HG02884 (cell line): Measurements from ENCODE around the gene DNMT1.
A peak's percentile ranks its signal among the peaks of the same experiment; 100 is the strongest.
"Not testable (repeated sequence)": the region's sequence is repeated elsewhere in the genome, so short reads cannot be mapped to it uniquely, and the experiment has no call there.

Experiments
- ATAC-seq: cut with Tn5 transposase; IDR thresholded peaks from one replicate; pipeline ENCODE4 v1.9.1; 2021; ENCODE audit warnings: mild to moderate bottlenecking, moderate library complexity; ENCODE audit not compliant: unreplicated experiment

Gene DNMT1

DNA sequence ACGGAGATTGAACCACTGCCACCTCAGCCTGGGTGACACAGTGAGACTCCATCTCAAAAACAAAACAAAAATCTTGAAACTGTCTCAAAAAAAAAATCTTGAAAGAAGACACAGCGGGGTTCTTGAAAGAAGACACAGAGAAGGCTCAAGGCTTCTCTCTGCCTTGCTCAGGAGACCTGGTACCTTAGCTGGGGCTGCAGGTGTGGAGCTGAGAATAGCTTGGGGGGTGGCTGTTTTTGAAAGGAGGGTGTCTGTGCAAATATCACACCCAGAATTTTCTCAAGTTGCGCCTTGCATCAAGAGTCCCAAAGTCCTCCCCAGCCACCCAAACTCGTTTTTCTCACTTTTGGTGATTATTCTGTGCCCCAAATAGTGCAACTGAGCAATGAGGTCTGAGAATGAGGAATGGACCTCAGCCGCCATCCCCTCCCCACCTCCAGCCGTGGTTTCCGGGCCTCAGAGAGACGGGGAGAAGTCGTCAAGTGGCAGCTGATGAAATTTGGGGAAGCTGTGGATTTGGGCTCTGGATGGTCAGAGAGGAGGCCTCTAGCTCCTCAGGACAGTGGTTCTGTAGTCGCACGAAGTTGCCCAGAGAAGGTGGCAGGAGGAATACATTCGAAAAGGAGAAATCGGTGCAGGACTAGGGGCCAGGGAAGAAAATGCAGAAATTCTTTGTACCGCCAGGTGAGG is 27.6 kb upstream of the DNMT1 start:
- ATAC-seq, result no peak

- ATAC-seq, result no peak
Measured at GRCh38 chr19:10220695-10221094, 25.9 kb upstream of the DNMT1 start.

- ATAC-seq, result no peak
Measured at GRCh38 chr19:10219678-10220077, 24.9 kb upstream of the DNMT1 start.

DNA sequence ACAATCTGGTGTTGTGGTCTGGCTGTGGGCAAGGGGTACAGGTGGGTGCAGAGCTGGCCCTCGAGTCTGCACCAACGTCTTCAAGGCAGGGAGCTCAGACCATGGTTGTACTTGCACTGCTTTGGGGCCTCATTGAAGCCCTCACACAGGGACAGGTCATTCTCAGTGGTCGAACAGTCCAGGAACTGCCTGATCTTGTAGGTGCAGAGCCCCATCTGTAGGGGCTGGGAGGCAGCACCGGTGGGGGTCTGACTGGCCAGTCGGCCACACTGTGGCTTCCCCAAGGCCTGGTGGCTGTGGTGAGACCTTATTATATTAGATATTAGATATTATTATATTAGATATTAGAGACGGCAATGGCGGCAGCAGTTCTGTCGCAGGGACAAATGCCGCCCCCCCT is 22.3 kb upstream of the DNMT1 start:
- ATAC-seq, result no peak

DNA sequence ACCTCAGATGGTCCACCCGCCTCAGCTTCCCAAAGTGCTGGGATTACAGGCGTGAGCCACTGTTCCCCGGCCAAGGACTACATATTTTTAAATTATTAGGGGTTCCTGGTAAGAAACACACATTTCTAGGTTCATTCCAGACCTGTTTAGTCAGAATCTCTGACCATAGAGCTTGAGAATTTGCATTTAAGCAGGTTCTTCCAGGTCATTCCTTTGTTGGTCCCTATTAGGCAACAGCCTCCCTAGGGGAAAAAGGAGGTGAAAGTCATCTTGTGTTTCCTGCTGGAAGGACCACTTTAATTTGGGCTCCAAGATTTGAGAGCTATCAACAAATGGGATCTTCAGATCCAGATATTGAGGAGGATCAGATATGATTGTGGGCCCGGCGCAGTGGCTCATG is 20.0 kb upstream of the DNMT1 start:
- ATAC-seq, result no peak

- ATAC-seq, result no peak
Measured at GRCh38 chr19:10211691-10212090, 16.9 kb upstream of the DNMT1 start.

DNA sequence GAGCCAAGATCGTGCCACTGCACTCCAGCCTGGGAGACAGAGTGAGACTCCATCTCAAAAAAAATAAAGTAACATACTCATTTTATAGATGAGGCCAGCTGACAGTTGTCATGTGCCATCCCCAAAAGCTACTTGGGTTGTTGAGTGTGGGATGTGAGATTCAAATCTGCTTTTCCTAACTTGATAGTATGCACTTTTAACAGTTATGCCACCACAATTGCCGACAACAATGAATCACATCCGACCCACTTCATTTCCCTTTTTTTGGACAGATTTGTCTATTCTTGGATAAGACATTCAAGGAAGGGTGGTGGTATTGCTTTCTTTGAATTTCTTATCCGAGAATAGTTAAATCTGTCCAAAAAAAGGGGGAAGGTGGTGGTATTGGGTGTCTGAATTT is 16.3 kb upstream of the DNMT1 start:
- no peak for ATAC-seq

GRCh38 chr19:10209315-10209714 is 14.6 kb upstream of the DNMT1 start:
- ATAC-seq, result no peak

GRCh38 chr19:10207026-10207425 is 12.3 kb upstream of the DNMT1 start:
- ATAC-seq, result no peak

DNA sequence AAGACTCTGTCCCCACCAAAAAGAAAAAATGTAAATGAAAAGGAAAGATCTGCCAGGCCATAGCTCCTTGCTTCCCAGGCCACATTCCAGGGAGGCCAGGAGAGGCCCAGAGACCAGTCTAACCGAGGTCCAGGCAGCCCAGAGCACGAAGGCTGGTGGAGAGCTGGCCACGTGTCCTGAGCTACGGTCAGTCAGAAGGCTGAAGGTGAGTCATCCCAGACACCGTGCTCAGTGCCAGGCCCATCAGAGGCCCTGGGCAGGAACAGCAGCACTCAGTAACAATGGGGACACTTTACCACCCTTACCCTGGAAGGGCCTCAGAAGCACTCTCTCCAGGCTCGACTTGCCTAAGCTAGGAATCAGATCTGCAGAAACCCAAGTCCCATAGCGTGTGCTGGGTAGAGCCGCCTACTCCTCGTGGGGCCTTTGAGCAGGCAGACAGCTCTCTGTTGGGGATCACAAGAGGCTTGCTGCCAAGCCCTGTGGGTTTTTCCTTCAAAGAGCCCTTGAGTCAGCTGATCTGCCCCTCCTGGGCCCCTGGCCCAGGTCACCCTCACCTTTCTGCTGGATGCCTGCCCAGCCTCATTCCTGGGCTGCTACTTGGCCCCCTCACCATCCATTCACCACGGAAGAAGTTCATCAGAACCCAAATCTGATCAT is 11.6 kb upstream of the DNMT1 start:
- no peak for ATAC-seq

DNA sequence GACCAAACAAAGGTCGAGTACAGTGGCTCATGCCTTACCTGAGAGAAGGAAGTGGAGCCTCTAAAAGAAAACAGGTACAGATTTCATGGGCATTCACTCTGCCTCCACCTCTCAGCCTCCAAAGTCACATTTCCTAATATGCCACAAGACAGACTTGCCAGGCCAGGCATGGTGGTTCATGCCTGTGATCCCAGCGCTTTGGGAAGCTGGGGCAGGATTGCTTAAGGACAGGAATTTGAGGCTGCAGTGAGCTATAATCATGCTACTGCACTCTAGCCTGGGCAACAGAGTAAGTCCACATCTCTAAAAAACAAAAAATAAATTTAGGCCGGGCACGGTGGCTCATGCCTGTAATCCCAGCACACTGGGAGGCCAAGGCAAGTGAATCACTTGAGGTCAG is 10.9 kb upstream of the DNMT1 start:
- ATAC-seq, result no peak

DNA sequence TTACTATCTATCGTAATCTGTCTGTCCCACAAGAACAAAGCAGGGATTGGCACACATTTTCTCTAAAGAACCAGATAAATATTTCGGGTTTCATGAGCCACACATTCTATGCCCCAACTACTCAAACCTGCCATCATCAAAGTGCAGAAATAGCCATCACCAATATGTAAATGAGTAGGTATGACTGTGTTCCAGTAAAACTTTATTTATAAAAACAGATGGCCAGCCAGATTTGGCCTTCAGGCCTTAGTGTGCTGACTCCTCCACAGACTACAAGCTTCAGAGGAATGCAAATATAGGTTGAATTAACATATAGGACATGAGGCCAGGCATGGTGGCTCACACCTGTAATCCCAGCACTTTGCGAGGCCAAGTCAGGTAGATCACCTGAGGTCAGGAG is 8.9 kb upstream of the DNMT1 start:
- ATAC-seq, result no peak

DNA sequence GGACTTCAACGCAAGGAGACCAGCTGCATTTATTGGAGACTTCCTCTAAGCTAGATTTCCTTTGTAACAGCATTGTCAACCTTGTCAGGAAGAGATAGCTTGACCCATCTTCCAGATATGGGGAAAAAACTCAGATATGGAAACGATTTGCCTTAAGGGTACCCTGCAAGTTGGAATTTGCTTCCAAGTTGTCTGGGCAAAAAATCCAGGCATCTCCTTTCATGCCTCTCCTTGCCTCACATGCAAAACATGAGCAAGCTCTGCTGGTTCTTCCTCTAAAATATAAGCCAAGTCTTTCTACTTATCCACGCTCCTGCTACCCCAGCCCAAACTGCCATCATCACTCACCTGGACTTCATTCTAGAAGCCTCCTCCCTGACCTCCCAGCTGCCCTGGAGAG is 6.4 kb upstream of the DNMT1 start:
- no peak for ATAC-seq

DNA sequence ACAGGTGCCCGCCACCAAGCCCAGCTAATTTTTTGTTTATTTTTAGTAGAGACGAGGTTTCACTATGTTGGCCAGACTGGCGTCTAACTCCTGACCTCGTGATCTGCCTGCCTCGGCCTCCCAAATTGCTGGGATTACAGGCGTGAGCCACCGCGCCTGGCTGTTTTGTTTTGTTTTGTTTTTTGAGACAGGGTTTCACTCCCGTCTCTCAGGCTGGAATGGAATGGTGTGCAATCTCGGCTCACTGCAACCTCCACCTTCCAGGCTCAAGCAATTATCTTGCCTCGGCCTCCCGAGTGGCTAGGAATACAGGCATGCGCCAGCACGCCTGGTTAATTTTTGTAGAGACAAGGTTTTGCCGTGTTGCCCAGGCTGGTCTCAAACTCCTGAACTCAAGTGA is 5.3 kb upstream of the DNMT1 start:
- ATAC-seq, result not testable (repeated sequence)

- ATAC-seq, result not testable (repeated sequence)
Measured at GRCh38 chr19:10198889-10199644, 4.3 kb upstream of the DNMT1 start.

DNA sequence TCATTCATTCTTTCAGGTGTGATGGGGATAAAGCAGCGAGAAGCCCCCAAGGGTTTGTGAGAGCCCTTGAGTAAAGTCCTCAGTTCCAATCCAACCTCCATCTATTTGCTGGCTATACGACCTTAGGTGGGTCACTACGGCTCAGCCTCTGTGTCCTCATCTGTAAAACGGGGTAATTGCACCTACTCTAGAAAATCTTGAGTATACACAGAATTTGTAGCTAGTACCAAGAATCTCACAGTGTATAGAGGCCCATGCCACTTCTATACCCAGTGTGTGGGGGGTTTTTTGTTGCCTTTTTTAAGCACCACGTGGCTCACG is 406 bp upstream of the DNMT1 start:
- peak; percentile 10 for ATAC-seq

- no peak for ATAC-seq
Measured at GRCh38 chr19:10193790-10194499, 808 bp downstream of the DNMT1 start.

GRCh38 chr19:10192922-10193321 is 1.8 kb downstream of the DNMT1 start:
- no peak for ATAC-seq

DNA sequence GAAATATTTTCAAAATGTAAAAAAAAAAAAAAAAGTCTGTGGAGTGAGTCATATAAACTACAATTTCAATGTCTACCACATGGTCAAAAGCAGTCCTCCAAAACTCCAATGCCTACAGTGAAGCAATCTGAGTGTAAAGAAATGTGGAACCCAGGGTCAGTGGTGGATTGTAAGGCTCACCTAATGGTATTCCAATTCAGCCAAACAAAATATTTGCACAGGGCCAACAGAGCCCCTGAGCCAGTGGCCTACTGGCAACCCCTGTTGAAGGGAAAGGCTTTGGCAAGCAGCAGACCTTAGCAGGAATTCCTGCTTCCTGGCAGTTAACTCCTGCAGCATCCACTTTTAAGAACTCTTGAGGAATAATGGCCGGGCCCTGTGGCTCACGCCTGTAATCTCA is 3.4 kb downstream of the DNMT1 start:
- ATAC-seq, result no peak

DNA sequence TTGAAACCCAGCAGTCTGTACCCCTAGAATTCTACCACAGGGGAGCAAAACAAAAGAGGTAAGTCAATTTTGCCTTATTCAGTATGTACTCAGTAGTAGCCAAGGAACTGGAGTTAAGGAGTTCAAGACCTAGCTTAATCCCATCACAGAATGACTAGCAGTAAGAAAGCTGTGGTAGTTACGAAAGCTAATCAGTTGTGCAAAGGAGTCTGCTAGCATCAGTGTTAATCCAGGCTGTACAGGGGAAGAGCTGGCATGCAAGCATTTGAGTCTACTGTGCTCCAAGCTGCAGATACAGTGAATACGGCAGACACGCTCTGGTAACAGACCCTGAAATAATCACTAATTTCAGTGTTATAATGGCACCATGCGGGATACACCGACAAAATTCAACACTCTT is 4.7 kb downstream of the DNMT1 start:
- ATAC-seq, result no peak

DNA sequence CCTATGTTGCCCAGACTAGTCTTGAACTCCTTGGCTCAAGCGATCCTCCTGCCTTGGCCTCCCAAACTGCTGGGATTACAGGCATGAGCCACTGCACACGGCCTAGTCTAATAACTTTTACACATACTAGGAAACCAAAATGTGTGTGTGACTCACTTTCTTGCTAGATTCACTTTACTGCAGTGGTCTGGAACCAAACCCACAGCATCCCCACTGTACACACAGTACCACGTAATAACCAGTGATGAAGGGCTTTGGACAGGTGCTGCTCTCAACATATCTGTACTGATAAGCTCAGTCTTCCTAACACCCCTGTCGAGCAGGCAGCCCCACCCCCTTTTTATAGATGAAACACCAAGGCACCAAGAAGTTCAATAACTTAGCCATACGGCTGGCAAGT is 5.1 kb downstream of the DNMT1 start:
- ATAC-seq, result no peak

DNA sequence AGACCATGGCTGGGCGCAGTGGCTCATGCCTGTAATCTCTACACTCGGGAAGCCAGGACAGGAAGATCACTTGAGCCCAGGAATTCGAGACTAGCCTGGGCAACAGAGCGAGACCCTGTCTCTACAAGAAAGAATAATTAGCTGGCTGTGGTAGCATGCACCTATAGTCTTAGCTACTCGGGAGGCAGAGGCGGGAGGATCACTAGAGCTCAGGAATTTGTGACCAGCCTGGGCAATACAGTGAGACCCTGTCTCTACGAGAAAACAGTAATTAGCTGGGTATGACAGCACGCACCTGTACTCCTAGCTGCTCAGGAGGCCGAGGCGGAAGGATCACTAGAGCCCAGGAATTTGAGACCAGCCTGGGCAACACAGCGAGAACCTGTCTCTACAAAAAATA is 7.4 kb downstream of the DNMT1 start:
- no peak for ATAC-seq
